ENCODE measurements around the gene VAV1. TPM values are rescaled to one million over a fixed set of nuclear protein-coding genes. Genes with fewer than 3 reads are reported as not detected.

The VAV1 gene
- total RNA-seq, 1 experiment from 2014 or later = 0.83 TPM

- TF ChIP-seq ZNF512 (CRISPR knock-in tag; IDR thresholded peaks at IDR 0.05; ENCODE audit: borderline replicate concordance) (no peak), MLX (CRISPR knock-in tag; IDR thresholded peaks at IDR 0.05) (no peak), HMGA2 (CRISPR knock-in tag; IDR thresholded peaks at IDR 0.05) (no peak), JUN (CRISPR knock-in tag; IDR thresholded peaks at IDR 0.05) (no peak), AFF4 (CRISPR knock-in tag; IDR thresholded peaks at IDR 0.05; ENCODE audit: borderline replicate concordance) (no peak), PRDM15 (CRISPR knock-in tag; IDR thresholded peaks at IDR 0.05) (no peak), AR (CRISPR knock-in tag; IDR thresholded peaks at IDR 0.05) (no peak), ZNF281 (CRISPR knock-in tag; IDR thresholded peaks at IDR 0.05) (no peak), FOXK1 (CRISPR knock-in tag; IDR thresholded peaks at IDR 0.05) (no peak), ZNF138 (CRISPR knock-in tag; conservative IDR thresholded peaks at IDR 0.05) (no peak)
Observed at GRCh38 chr19:6890938-6891337, 118.4 kb downstream of the VAV1 start (continued).
